Loucy (cell line): ENCODE results near the gene PGD.

Experiments used
- H2AFZ ChIP-seq: fragments of 200-600 bp; sonication (generic); 2 replicates; pipeline ENCODE4 v1.6.0; 2016; ENCODE audit warnings: antibody characterized with exemption, mild to moderate bottlenecking, low read length, moderate library complexity
- H3F3A ChIP-seq: fragments of 200-600 bp; 2 replicates; pipeline ENCODE4 v1.6.0; 2016; ENCODE audit warnings: antibody characterized with exemption, low read depth, mild to moderate bottlenecking
- H3K27me3 ChIP-seq: fragments of 200-600 bp; sonication (generic); 2 replicates; pipeline ENCODE4 v1.6.1; 2014; ENCODE audit warnings: low read length, mild to moderate bottlenecking; ENCODE audit not compliant: insufficient read depth, poor library complexity, severe bottlenecking
- H3K36me3 ChIP-seq: fragments of 200-600 bp; sonication (generic); 2 replicates; pipeline ENCODE4 v1.6.1; 2016; ENCODE audit warnings: low read length; ENCODE audit not compliant: insufficient read depth
- H3K4me1 ChIP-seq: fragments of 200-600 bp; sonication (generic); 2 replicates; pipeline ENCODE4 v1.5.1; 2014; ENCODE audit warnings: low read length, mild to moderate bottlenecking; ENCODE audit not compliant: insufficient read depth, poor library complexity, severe bottlenecking
- H3K4me2 ChIP-seq: fragments of 200-600 bp; sonication (generic); 2 replicates; pipeline ENCODE4 v1.6.0; 2014; ENCODE audit warnings: antibody characterized with exemption, low read length, low read depth, mild to moderate bottlenecking; ENCODE audit not compliant: poor library complexity, severe bottlenecking
- H3K4me3 ChIP-seq: fragments of 200-600 bp; sonication (generic); 2 replicates; pipeline ENCODE4 v1.5.1; 2014; ENCODE audit warnings: low read length, mild to moderate bottlenecking, mixed read lengths; ENCODE audit not compliant: poor library complexity, severe bottlenecking
- H3K79me2 ChIP-seq: fragments of 200-600 bp; sonication (generic); 2 replicates; pipeline ENCODE4 v1.6.1; 2014; ENCODE audit warnings: low read length; ENCODE audit not compliant: insufficient read depth
- H3K9ac ChIP-seq: fragments of 200-600 bp; sonication (generic); 2 replicates; pipeline ENCODE4 v1.6.0; 2014; ENCODE audit warnings: mild to moderate bottlenecking, low read depth, low read length, moderate library complexity; ENCODE audit not compliant: poor library complexity, severe bottlenecking
- H3K9me2 ChIP-seq: fragments of 200-600 bp; sonication (generic); replicated peaks from 2 replicates; pipeline ENCODE4 v1.6.1; 2016; ENCODE audit warnings: low read depth, low read length, mixed read lengths
- H3K9me3 ChIP-seq: fragments of 200-600 bp; sonication (generic); 2 replicates; pipeline ENCODE4 v1.6.1; 2014; ENCODE audit warnings: mild to moderate bottlenecking, antibody characterized with exemption, low read length, low read depth; ENCODE audit not compliant: insufficient read depth
- H4K20me1 ChIP-seq: fragments of 200-600 bp; sonication (generic); 2 replicates; pipeline ENCODE4 v1.6.0; 2014; ENCODE audit warnings: antibody characterized with exemption, low read length, mild to moderate bottlenecking; ENCODE audit not compliant: insufficient read depth, poor library complexity, severe bottlenecking
- EZH2phosphoT487 ChIP-seq: fragments of 200-600 bp; IDR thresholded peaks from 2 replicates; pipeline ENCODE4 v1.6.1; 2018; ENCODE audit warnings: antibody characterized with exemption, mild to moderate bottlenecking, moderate library complexity, borderline replicate concordance
- TF ChIP-seq, protein P1 (sequence below): fragments of 200-600 bp; sonication (generic); conservative IDR thresholded peaks from 2 replicates; pipeline ENCODE4 v1.5.1; 2014; ENCODE audit warnings: mild to moderate bottlenecking, antibody characterized with exemption, low read length

The PGD gene

GRCh38 chr1:10437052-10437451 is 38.2 kb downstream of the PGD start:
- Histone ChIP-seq H3K4me3 (no peak overlapping the region), H4K20me1 (no peaks in the 10 kb centered on the region), H3K27me3 (no peaks in the 10 kb centered on the region), H3K9me3 (no peaks in the 10 kb centered on the region), H3K9ac (no peak overlapping the region), H3K36me3 (no peaks in the 10 kb centered on the region), H3K79me2 (no peaks in the 10 kb centered on the region; the same call in 1 of the 2 replicates), H3F3A (no peaks in the 10 kb centered on the region), H2AFZ (no peak overlapping the region), H3K4me1 (peaks cover 9% of the 10 kb centered on the region), H3K9me2 (no peaks in the 10 kb centered on the region), H3K4me2 (no peak overlapping the region)
- TF ChIP-seq, protein P1, sequence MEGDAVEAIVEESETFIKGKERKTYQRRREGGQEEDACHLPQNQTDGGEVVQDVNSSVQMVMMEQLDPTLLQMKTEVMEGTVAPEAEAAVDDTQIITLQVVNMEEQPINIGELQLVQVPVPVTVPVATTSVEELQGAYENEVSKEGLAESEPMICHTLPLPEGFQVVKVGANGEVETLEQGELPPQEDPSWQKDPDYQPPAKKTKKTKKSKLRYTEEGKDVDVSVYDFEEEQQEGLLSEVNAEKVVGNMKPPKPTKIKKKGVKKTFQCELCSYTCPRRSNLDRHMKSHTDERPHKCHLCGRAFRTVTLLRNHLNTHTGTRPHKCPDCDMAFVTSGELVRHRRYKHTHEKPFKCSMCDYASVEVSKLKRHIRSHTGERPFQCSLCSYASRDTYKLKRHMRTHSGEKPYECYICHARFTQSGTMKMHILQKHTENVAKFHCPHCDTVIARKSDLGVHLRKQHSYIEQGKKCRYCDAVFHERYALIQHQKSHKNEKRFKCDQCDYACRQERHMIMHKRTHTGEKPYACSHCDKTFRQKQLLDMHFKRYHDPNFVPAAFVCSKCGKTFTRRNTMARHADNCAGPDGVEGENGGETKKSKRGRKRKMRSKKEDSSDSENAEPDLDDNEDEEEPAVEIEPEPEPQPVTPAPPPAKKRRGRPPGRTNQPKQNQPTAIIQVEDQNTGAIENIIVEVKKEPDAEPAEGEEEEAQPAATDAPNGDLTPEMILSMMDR, result no peak
- no peak for TF ChIP-seq EZH2phosphoT487

DNA sequence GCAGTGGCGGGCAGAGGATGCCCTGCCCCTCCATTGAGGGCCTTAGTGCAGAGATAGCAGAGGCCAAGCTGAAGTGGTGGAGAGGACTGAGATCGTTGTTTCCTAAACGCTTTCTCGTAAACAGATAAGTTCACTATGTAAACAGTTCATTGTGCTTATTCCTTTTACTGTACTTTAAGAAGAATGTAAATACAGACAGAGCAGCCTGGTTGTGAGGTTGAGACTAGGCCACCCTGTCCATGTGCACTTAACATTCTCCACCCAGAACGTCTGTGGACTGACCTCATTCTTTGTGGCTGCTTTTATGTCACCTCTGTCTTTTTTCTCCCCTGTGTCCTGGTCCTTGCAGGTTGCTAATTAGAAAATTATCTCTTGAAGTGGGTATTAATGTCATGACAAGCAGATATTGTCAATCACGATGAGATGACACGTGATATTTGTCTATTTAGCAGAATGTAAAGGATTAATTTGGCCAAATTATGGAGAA is 39.9 kb downstream of the PGD start:
- Histone ChIP-seq H3K9me3 (no peaks in the 10 kb centered on the region), H3K4me2 (no peak overlapping the region), H3K9me2 (no peaks in the 10 kb centered on the region), H3F3A (no peaks in the 10 kb centered on the region), H3K27me3 (no peaks in the 10 kb centered on the region), H3K4me1 (peaks cover 2% of the 10 kb centered on the region), H3K36me3 (no peaks in the 10 kb centered on the region), H2AFZ (no peak overlapping the region), H4K20me1 (no peaks in the 10 kb centered on the region), H3K79me2 (no peaks in the 10 kb centered on the region), H3K4me3 (no peak overlapping the region), H3K9ac (no peak overlapping the region)
- TF ChIP-seq, protein P1, result no peak
- no peak for TF ChIP-seq EZH2phosphoT487

DNA sequence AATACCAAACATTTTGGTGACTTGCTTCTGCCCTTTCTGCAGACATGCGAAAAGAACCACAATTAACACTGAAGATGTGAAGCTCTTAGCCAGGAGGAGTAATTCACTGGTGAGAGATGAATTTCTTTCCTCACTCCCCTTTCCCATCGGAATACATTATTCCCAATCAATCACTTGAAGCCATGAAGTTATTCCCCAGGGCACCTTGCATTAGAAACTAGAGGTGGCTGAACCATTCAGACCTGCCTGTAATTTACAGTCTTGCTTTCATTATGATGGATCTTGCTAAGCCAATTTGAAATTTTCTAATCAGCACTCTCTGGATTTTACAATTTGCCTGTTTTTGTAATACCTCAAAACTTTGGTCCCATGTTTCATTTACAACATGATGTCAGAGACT is 41.4 kb downstream of the PGD start:
- TF ChIP-seq EZH2phosphoT487, result no peak
- TF ChIP-seq, protein P1, result no peak
- Histone ChIP-seq H3F3A (no peaks in the 10 kb centered on the region), H2AFZ (no peak overlapping the region), H3K79me2 (no peaks in the 10 kb centered on the region), H3K27me3 (no peaks in the 10 kb centered on the region), H3K4me2 (no peak overlapping the region), H3K9me2 (no peaks in the 10 kb centered on the region), H3K4me3 (no peak overlapping the region), H3K4me1 (peaks cover 2% of the 10 kb centered on the region), H4K20me1 (no peaks in the 10 kb centered on the region), H3K36me3 (no peaks in the 10 kb centered on the region), H3K9me3 (no peaks in the 10 kb centered on the region), H3K9ac (no peak overlapping the region)
